ENCODE data around the gene PTPRJ.

PTPRJ gene

DNA sequence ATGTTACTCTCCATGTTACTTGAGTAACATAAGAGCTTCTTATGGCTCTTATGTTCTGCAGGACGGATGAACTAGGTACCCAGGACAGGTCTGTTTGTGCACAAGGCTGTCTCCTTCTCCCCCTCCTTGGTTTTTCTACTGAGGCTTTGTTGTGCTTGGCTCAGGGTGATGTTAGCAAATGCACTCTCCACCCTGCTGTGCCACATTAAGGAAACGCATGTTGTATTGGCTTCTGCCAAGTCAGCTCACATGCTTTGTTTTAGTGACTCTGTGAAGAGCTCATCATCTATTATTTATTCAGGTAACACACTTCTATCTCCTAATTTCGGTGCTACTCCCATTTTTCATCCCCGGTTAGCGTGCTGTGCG lies 108.3 kb downstream of the PTPRJ start:
- H3K4me3 ChIP-seq (ENCODE audit: insufficient read depth, low read depth, low read length, poor library complexity, severe bottlenecking), result no peak overlapping the region
- no peak overlapping the region for H3K27ac ChIP-seq (ENCODE audit: insufficient read depth, low read length, poor library complexity, severe bottlenecking)
- H3K36me3 ChIP-seq (ENCODE audit: control insufficient read depth, insufficient read depth, low read length), result no peaks in the 10 kb centered on the region
- H3K4me1 ChIP-seq (ENCODE audit: control insufficient read depth, insufficient read depth, low read length, poor library complexity, severe bottlenecking), result no peaks in the 10 kb centered on the region
- DNase-seq, result no peak
- H3K27me3 ChIP-seq (replicated peaks; ENCODE audit: control insufficient read depth, insufficient read depth, low read length, poor library complexity, severe bottlenecking), result no peaks in the 10 kb centered on the region
- H3K9me3 ChIP-seq (ENCODE audit: control insufficient read depth, low read length), result no peaks in the 10 kb centered on the region

DNA sequence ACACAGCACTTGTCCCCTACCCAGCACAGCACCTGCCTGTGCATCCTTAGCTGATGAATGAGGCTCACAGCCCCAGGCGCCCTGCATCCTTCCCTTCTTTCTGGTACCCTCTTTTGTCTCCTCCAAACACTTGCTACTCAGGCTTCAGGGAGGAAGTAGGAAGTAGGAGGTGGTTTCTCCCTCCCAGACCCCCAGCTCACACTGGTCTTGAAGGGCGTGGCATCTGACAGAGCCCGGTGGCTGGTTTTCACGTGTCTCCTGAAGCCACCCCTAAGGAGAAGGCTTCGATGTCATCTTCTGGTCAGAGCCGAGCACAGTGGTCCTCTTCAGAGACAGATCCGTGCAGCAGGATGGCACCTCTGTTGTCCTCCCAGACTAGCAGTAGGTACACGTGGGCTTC lies 109.8 kb downstream of the PTPRJ start:
- Histone ChIP-seq H3K27ac (ENCODE audit: insufficient read depth, low read length, poor library complexity, severe bottlenecking) (no peak overlapping the region), H3K27me3 (replicated peaks; ENCODE audit: control insufficient read depth, insufficient read depth, low read length, poor library complexity, severe bottlenecking) (no peaks in the 10 kb centered on the region), H3K36me3 (ENCODE audit: control insufficient read depth, insufficient read depth, low read length) (no peaks in the 10 kb centered on the region), H3K9me3 (ENCODE audit: control insufficient read depth, low read length) (no peaks in the 10 kb centered on the region), H3K4me3 (ENCODE audit: insufficient read depth, low read depth, low read length, poor library complexity, severe bottlenecking) (no peak overlapping the region), H3K4me1 (ENCODE audit: control insufficient read depth, insufficient read depth, low read length, poor library complexity, severe bottlenecking) (no peaks in the 10 kb centered on the region)
- no peak for DNase-seq

DNA sequence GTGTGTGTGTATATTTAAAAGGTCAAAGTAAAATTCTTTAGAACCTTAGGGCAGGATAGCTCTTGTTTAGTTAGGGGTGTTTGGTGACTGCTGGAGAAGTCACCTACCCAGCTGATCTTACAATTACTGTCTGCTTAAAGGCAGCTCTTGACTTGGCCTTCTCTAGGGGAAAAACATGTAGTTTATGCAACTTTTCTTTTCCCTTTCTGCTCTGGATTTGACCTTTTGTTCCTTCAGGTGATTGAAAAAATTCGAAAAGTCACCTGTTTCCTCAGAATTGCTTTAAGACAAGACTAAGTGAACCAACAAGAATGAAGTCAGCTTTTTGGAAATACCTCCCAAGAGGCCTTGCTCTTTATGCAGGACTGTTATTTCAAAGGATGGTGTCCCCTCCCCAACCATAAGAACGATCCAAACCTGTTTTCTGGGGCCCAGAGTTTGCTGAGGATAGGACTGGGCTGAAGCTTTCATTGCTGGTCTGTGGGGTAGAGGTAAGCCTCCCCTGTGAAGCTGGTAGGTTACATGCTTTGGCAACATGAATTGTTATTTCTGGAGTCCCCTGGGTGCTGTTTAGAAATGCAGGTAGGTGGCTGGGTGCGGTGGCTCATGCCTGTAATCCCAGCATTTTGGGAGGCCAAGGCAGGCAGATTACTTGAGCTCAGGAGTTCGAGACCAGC lies 111.2 kb downstream of the PTPRJ start:
- DNase-seq, result no peak
- no peak overlapping the region for H3K27ac ChIP-seq (ENCODE audit: insufficient read depth, low read length, poor library complexity, severe bottlenecking)
- no peaks in the 10 kb centered on the region for H3K4me1 ChIP-seq (ENCODE audit: control insufficient read depth, insufficient read depth, low read length, poor library complexity, severe bottlenecking)
- H3K9me3 ChIP-seq (ENCODE audit: control insufficient read depth, low read length), result no peaks in the 10 kb centered on the region
- H3K4me3 ChIP-seq (ENCODE audit: insufficient read depth, low read depth, low read length, poor library complexity, severe bottlenecking), result no peak overlapping the region
- H3K27me3 ChIP-seq (replicated peaks; ENCODE audit: control insufficient read depth, insufficient read depth, low read length, poor library complexity, severe bottlenecking), result no peaks in the 10 kb centered on the region
- no peaks in the 10 kb centered on the region for H3K36me3 ChIP-seq (ENCODE audit: control insufficient read depth, insufficient read depth, low read length)

DNA sequence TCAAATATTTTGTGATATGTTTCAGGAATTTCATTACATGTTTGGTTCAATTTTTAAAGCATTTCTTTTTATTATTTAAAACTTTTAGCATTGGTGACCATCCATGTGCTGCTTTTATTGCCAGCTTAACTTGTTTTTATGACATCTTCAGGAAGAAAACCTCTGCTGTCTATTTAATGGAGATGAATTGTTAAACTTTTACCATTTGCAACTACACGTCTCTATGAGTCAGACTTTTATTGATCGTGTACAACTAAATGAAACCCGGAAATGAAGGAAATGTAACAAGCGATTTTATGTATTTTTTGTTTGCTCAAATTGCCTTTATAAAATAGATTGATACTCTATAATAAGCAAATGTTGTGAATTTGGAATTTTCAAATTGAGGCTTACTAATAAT lies 113.0 kb downstream of the PTPRJ start:
- Histone ChIP-seq H3K4me3 (ENCODE audit: insufficient read depth, low read depth, low read length, poor library complexity, severe bottlenecking) (no peak overlapping the region), H3K36me3 (ENCODE audit: control insufficient read depth, insufficient read depth, low read length) (no peaks in the 10 kb centered on the region), H3K4me1 (ENCODE audit: control insufficient read depth, insufficient read depth, low read length, poor library complexity, severe bottlenecking) (no peaks in the 10 kb centered on the region), H3K9me3 (ENCODE audit: control insufficient read depth, low read length) (no peaks in the 10 kb centered on the region), H3K27me3 (replicated peaks; ENCODE audit: control insufficient read depth, insufficient read depth, low read length, poor library complexity, severe bottlenecking) (no peaks in the 10 kb centered on the region), H3K27ac (ENCODE audit: insufficient read depth, low read length, poor library complexity, severe bottlenecking) (no peak overlapping the region)
- no peak for DNase-seq

DNA sequence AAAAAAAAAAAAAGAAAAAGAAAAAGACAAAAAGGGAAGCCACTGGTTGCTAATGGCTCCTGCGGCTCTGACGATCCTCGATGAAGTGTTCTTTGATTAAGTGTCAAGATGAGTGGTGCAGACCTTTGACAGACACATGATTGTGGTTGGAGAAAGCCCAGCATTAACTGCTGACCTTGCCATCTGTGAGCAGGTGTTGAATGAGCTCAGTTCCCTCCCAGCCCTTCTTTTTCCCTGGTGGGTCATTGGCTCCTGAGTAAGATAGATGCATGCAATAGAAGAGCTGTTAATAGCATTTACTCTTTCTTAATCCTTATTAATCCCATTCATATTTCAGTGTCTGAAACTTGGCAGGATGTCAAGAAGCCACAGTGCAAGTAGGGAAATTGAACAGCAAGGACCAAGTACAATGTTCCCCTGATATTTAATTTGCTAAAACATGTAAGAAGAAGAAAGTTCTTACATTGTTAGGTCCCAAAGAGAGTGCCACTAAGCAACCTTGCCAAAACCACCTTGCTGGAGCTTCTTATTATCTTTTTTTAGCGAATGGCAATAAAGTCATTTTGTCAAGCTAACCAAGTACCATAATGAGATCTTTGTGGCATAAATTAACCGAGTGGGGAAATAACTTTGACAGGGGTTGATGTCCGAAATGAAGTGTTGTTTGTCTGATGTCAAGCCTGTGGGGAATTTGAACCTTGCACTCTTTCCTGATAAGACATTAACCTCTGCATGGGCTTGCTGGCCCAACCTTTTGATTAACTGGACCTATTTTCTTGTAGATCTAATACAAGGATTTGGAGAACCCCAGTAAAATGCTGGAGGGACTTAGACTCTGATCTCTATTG lies 113.7 kb downstream of the PTPRJ start:
- Histone ChIP-seq H3K27me3 (replicated peaks; ENCODE audit: control insufficient read depth, insufficient read depth, low read length, poor library complexity, severe bottlenecking) (no peaks in the 10 kb centered on the region), H3K4me1 (ENCODE audit: control insufficient read depth, insufficient read depth, low read length, poor library complexity, severe bottlenecking) (no peaks in the 10 kb centered on the region), H3K4me3 (ENCODE audit: insufficient read depth, low read depth, low read length, poor library complexity, severe bottlenecking) (no peak overlapping the region), H3K9me3 (ENCODE audit: control insufficient read depth, low read length) (no peaks in the 10 kb centered on the region), H3K27ac (ENCODE audit: insufficient read depth, low read length, poor library complexity, severe bottlenecking) (no peak overlapping the region), H3K36me3 (ENCODE audit: control insufficient read depth, insufficient read depth, low read length) (no peaks in the 10 kb centered on the region)
- no peak for DNase-seq

DNA sequence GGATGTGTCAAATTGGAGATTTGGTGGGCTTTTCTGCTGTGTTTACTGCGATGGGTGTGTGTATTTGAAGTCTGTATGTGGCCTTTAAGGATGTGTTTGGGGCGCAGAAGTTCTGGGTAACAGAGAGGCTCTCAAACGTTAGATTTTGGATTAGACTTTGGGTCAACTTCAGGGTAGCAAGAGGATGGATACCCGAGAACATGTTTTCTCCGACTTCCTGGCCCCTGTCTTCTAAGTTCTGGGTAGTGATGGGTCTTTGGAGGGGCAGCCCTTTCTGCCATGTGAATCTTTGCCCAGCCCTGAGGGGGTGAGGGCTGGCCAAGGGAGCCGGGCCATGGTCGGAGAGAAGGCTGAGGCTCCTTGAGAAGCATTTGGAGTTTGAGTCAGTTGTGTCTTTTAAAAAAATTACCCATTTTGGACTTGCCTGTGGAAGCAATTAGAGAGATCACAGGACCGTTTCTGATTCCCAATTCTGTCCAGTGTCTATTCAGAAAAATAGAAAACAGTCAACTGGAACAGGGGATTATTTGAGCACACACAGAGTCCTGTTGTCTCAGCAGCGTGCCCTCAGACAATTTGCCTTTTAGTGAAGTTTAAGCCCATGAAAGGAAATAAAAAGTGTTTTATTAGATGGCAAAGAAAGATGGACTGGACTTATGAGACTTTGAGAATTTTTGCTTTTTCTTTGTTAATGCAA lies 114.4 kb downstream of the PTPRJ start:
- H3K4me3 ChIP-seq (ENCODE audit: insufficient read depth, low read depth, low read length, poor library complexity, severe bottlenecking), result no peak overlapping the region
- H3K27me3 ChIP-seq (replicated peaks; ENCODE audit: control insufficient read depth, insufficient read depth, low read length, poor library complexity, severe bottlenecking), result no peaks in the 10 kb centered on the region
- H3K27ac ChIP-seq (ENCODE audit: insufficient read depth, low read length, poor library complexity, severe bottlenecking), result no peak overlapping the region
- no peaks in the 10 kb centered on the region for H3K36me3 ChIP-seq (ENCODE audit: control insufficient read depth, insufficient read depth, low read length)
- H3K4me1 ChIP-seq (ENCODE audit: control insufficient read depth, insufficient read depth, low read length, poor library complexity, severe bottlenecking), result no peaks in the 10 kb centered on the region
- H3K9me3 ChIP-seq (ENCODE audit: control insufficient read depth, low read length), result no peaks in the 10 kb centered on the region
- DNase-seq, result no peak

DNA sequence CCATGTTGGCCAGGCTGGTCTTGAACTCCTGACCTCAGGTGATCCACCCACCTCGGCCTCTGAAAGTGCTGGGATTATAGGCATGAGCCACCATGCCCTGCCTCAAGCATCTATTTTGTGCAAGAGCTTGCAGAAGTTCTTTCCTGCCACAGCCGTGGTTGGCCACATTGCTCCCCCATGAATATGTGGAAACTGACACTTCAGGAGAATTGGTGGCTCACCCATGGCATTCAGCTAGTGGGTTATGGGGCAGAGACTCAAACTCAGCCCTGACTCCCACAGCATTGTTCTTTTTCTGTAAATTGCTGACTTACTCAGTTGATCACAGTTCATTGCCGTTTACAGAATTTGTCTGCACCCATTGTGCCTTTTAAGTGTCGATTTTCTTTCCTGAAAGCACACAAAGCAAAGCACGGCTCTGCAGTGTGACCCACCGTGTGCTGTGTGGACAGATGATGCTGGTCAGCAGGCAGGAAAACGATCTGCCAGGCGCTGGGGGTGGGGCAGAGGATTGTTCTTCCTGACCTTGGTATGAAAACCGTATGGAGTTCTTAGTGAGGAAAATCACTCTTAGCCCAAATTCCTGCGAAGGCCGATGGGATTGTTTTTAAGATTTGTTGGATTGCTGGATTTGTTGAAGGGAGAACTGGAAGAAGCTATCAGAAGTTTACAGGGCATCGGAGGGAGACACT lies 115.6 kb downstream of the PTPRJ start:
- no peaks in the 10 kb centered on the region for H3K4me1 ChIP-seq (ENCODE audit: control insufficient read depth, insufficient read depth, low read length, poor library complexity, severe bottlenecking)
- no peak for DNase-seq
- H3K36me3 ChIP-seq (ENCODE audit: control insufficient read depth, insufficient read depth, low read length), result no peaks in the 10 kb centered on the region
- H3K9me3 ChIP-seq (ENCODE audit: control insufficient read depth, low read length), result no peaks in the 10 kb centered on the region
- no peaks in the 10 kb centered on the region for H3K27me3 ChIP-seq (replicated peaks; ENCODE audit: control insufficient read depth, insufficient read depth, low read length, poor library complexity, severe bottlenecking)
- no peak overlapping the region for H3K27ac ChIP-seq (ENCODE audit: insufficient read depth, low read length, poor library complexity, severe bottlenecking)
- no peak overlapping the region for H3K4me3 ChIP-seq (ENCODE audit: insufficient read depth, low read depth, low read length, poor library complexity, severe bottlenecking)

DNA sequence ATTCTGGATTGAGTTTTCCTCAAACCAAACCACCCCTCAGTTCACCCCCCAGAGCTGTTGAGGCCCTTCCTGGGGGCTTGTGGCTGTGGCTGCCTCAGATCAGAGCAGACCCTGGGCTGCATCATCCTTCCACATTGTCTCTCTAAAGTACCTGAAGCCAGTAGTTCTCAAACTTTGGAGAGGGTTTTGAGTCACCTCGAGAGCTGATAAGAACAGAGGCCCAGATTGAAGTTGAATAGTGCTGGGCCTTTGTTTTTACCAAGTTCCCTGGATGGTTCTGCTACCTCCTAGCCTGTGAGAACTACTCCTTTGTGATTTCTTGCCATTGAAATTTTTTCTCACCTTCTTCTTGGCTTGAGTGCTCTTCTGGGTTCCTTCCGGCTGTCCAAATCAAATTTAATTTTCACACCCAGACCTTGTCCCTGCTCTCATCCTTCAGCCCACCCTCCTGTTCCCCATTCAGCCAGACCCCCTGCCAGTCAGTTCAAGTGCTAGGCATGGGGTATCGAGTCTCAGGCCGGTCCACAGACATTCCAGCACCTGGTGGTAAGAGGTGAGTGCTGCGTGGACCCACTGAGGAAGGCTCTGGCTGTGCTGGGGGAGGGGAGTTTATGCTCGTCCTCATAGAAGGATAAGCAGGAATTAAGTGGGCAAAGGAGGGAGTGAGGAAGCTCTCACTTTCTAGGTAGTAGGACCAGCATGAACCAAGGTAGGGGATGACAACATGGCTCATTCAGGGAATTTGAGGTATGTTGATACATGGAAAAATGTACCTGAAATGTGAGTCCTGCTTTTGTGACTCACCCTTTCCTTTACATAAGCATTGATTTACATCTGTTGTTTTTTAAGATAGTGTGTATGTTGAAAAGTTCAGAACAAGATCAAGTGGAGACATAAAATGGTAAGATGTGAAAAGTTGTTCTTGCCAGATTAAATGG lies 116.5 kb downstream of the PTPRJ start:
- Histone ChIP-seq H3K4me3 (ENCODE audit: insufficient read depth, low read depth, low read length, poor library complexity, severe bottlenecking) (no peak overlapping the region), H3K36me3 (ENCODE audit: control insufficient read depth, insufficient read depth, low read length) (no peaks in the 10 kb centered on the region), H3K27me3 (replicated peaks; ENCODE audit: control insufficient read depth, insufficient read depth, low read length, poor library complexity, severe bottlenecking) (no peaks in the 10 kb centered on the region), H3K27ac (ENCODE audit: insufficient read depth, low read length, poor library complexity, severe bottlenecking) (no peak overlapping the region), H3K9me3 (ENCODE audit: control insufficient read depth, low read length) (no peaks in the 10 kb centered on the region), H3K4me1 (ENCODE audit: control insufficient read depth, insufficient read depth, low read length, poor library complexity, severe bottlenecking) (no peaks in the 10 kb centered on the region)
- DNase-seq, result no peak

DNA sequence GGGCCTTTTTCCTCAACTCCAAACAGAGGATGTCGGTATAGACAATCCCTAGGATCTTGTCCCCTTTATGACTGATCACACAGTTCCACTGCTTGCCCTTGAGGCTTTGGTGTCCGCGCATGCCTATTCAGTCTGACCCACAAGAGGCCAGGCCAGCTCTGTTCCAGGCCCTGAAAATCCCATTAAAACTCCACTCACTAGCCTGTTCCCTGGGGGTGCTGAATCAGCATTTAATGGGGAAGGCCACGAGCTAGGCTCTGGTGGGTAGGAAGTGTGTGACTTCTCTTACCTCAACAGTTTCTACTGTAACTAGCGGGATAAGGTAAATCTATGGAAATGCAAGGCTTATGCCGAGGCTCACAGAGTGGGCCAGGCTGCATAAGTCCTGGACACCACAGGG lies 117.7 kb downstream of the PTPRJ start:
- no peaks in the 10 kb centered on the region for H3K4me1 ChIP-seq (ENCODE audit: control insufficient read depth, insufficient read depth, low read length, poor library complexity, severe bottlenecking)
- no peak for DNase-seq
- H3K9me3 ChIP-seq (ENCODE audit: control insufficient read depth, low read length), result no peaks in the 10 kb centered on the region
- H3K27ac ChIP-seq (ENCODE audit: insufficient read depth, low read length, poor library complexity, severe bottlenecking), result no peak overlapping the region
- H3K4me3 ChIP-seq (ENCODE audit: insufficient read depth, low read depth, low read length, poor library complexity, severe bottlenecking), result no peak overlapping the region
- H3K36me3 ChIP-seq (ENCODE audit: control insufficient read depth, insufficient read depth, low read length), result no peaks in the 10 kb centered on the region
- no peaks in the 10 kb centered on the region for H3K27me3 ChIP-seq (replicated peaks; ENCODE audit: control insufficient read depth, insufficient read depth, low read length, poor library complexity, severe bottlenecking)
